Astrocyte of the spinal cord (primary cell): ENCODE data around the gene RUNX2.

Source experiments
- DNase-seq: peaks from one replicate; pipeline ENCODE4 v3.0.0; 2011; ENCODE audit warnings: low read depth, low spot score
- H3K4me3 ChIP-seq: 2 replicates; pipeline ENCODE4 v1.5.1; 2011; ENCODE audit warnings: low read depth, mild to moderate bottlenecking, low read length, moderate library complexity
- in situ Hi-C: cut with HindIII; loops from 2 replicates; pipeline ENCODE4 v1.10.0; 2017; ENCODE audit warnings: low sequenced_read_pairs
- TF ChIP-seq, protein P1 (sequence below): IDR thresholded peaks from 2 replicates; pipeline ENCODE4 v1.5.1; 2012; ENCODE audit warnings: low read depth, mild to moderate bottlenecking, low read length, inconsistent platforms

RUNX2 gene

DNA sequence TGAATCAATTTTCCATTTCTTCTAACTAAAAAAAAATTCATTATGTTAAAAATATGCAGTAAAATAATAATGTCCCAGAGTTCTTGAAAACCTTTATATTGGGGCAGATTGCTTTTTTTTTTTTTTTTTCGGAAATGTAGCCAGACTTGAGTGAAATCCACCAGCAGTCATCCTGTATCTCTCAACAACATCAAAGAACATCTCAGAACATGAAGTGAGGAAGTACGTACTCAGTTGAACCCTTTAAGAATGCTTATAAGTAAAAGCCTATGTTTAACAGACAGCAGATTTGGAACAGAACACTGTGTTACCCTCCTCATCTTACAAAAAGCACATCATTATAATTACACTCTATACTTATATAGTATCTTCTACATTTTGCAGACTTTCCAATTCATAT lies 100.6 kb downstream of the RUNX2 start:
- TF ChIP-seq, protein P1, sequence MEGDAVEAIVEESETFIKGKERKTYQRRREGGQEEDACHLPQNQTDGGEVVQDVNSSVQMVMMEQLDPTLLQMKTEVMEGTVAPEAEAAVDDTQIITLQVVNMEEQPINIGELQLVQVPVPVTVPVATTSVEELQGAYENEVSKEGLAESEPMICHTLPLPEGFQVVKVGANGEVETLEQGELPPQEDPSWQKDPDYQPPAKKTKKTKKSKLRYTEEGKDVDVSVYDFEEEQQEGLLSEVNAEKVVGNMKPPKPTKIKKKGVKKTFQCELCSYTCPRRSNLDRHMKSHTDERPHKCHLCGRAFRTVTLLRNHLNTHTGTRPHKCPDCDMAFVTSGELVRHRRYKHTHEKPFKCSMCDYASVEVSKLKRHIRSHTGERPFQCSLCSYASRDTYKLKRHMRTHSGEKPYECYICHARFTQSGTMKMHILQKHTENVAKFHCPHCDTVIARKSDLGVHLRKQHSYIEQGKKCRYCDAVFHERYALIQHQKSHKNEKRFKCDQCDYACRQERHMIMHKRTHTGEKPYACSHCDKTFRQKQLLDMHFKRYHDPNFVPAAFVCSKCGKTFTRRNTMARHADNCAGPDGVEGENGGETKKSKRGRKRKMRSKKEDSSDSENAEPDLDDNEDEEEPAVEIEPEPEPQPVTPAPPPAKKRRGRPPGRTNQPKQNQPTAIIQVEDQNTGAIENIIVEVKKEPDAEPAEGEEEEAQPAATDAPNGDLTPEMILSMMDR = no peak
- DNase-seq = no peak
- no peak overlapping the region for H3K4me3 ChIP-seq
- in situ Hi-C loops = no loop called here

DNA sequence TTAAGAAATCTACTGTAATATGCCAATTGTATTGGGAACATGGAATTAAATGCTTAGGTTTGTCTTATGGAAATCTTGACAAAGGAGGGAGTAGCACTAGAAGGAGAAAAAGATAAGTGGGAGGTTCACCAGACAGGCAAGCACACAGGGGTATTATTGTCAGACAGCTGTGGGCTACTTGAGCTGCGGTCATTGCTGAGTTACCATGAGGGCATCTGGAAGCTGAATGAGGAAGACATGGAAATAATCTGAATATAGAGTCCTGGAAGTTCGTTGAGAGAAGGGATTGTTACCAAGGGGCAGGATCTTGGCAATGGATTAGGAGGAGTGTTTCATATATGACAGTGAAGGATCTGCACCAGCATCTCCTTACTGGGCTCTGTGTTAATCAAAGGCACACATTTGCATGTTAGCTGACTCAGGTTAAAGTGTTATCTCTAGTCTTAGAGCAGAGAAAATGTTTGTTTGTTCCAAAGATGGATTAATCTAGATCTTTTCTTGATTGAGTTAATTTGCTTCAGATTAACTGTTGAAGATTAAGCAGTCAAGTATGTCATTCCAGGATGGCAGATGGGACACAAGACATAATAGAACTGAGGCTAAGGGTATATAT lies 102.6 kb downstream of the RUNX2 start:
- no peak for DNase-seq
- in situ Hi-C loops = no loop called here
- TF ChIP-seq, protein P1 = no peak
- H3K4me3 ChIP-seq = no peak overlapping the region

DNA sequence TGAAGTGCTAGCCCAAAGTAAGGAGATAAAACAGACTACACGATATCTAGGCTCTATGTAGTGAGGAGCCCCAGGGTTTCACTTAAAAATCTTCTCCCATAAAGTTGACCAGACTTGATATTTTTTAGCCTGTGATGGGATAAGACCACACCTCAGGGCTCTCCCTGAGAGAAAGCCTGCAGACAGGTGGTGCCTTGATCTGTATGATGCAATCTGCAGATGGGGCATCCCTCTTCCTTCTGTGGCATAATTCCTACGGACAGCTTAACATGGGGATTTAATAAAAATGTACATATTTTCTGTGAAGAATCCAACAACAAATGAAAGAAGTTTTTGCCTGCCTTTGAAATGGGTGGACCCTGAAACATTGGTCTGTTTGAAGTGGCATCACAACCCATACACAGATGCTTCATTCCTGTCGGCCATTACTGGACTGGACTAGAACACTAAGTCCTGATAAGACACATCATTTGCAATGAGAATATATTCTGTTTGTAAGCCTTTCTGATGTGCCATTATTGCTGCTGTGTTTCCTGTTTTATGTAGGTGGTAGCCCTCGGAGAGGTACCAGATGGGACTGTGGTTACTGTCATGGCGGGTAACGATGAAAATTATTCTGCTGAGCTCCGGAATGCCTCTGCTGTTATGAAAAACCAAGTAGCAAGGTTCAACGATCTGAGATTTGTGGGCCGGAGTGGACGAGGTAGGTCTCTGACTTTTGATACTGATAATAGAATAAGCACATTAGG lies 103.4 kb downstream of the RUNX2 start:
- no peak overlapping the region for H3K4me3 ChIP-seq
- in situ Hi-C loops = no loop called here
- TF ChIP-seq, protein P1 = no peak
- no peak for DNase-seq

DNA sequence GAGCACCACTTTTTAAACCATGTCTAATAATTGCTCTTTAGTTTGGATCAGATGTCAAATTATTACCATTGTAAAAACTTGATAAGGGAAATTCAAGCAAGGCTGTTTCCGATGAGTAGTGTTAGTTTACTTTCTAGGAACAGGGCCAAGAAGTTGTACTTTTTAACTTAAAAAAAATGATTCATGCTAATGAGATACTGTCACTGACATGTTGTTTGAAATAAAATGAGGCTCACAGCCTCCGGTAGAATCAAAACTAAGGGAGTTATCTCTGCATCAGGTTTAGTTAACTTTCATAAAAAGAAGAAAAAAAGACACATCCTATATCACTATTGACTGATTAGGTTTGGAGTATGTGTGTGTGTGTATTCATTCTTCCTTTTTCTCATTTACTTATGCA lies 104.8 kb downstream of the RUNX2 start:
- H3K4me3 ChIP-seq = no peak overlapping the region
- in situ Hi-C loops = no loop called here
- TF ChIP-seq, protein P1 = no peak
- DNase-seq = peak; percentile 74

DNA sequence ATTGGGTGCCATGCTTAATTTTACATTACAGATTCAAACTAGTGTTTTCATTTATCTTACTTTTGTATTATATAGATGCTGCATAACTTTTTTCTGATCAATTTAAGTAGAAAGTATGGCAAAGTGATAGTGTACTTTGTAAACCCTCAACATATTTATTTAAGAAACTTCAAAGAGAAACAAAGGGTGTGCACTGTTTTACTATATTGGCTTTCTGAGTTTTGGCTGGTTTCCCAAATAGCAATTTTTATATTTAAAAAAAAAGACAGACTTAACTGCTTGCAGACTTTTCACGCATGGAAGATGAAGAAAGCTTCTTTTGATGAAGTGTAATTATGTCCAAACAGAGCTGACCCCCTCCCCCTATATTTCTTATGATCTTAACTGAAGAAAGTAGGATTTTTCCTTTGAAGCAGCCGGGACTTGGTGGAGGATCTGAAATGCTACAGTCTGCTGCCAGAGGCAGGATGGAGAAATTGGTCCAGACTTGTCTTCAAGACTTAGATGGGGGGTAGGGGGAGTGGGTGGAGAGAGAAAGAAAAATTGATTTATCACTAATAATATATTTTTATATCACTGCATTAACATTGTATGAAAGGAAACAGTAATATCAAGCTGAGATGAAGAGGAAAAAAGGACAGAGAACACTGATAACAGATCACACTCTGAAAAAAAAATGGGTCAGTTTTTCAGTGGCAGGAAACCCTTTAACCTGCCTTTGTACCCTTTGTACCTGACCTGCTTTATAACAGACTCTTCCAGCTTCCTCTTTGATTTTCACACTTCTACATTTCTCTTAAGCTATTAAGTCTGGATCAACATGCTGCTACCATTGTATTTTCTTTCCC lies 105.6 kb downstream of the RUNX2 start:
- TF ChIP-seq, protein P1 = no peak
- no peak overlapping the region for H3K4me3 ChIP-seq
- DNase-seq = no peak
- in situ Hi-C loops = no loop called here

DNA sequence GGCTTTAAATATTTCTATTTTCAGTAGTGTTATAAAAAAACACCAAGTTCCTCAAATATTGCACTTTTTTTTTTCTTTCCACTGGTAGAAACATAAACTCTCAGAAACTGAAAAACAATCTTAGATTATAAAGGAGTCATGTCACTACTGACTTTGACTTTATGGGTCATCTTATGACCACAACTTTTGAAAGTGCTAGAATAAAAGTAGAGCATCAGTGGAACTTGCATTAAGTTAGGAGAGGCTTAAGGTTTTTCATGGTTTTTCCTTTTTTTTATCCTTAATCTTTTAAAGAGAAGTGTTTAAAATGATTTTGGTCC lies 106.2 kb downstream of the RUNX2 start:
- no peak for DNase-seq
- H3K4me3 ChIP-seq = no peak overlapping the region
- TF ChIP-seq, protein P1 = no peak
- in situ Hi-C loops = no loop called here
